Loucy (cell line): Measurements from ENCODE around the gene VSTM2B.
"Not testable (repeated sequence)": the region's sequence is repeated elsewhere in the genome, so short reads cannot be mapped to it uniquely, and the experiment has no call there.

Experiments
- H2AFZ ChIP-seq: fragments of 200-600 bp; sonication (generic); 2 replicates; pipeline ENCODE4 v1.6.0; 2016; ENCODE audit warnings: antibody characterized with exemption, mild to moderate bottlenecking, low read length, moderate library complexity
- H3F3A ChIP-seq: fragments of 200-600 bp; 2 replicates; pipeline ENCODE4 v1.6.0; 2016; ENCODE audit warnings: antibody characterized with exemption, low read depth, mild to moderate bottlenecking
- H3K27me3 ChIP-seq: fragments of 200-600 bp; sonication (generic); 2 replicates; pipeline ENCODE4 v1.6.1; 2014; ENCODE audit warnings: low read length, mild to moderate bottlenecking; ENCODE audit not compliant: insufficient read depth, poor library complexity, severe bottlenecking
- H3K36me3 ChIP-seq: fragments of 200-600 bp; sonication (generic); 2 replicates; pipeline ENCODE4 v1.6.1; 2016; ENCODE audit warnings: low read length; ENCODE audit not compliant: insufficient read depth
- H3K4me1 ChIP-seq: fragments of 200-600 bp; sonication (generic); 2 replicates; pipeline ENCODE4 v1.5.1; 2014; ENCODE audit warnings: low read length, mild to moderate bottlenecking; ENCODE audit not compliant: insufficient read depth, poor library complexity, severe bottlenecking
- H3K4me2 ChIP-seq: fragments of 200-600 bp; sonication (generic); 2 replicates; pipeline ENCODE4 v1.6.0; 2014; ENCODE audit warnings: antibody characterized with exemption, low read length, low read depth, mild to moderate bottlenecking; ENCODE audit not compliant: poor library complexity, severe bottlenecking
- H3K4me3 ChIP-seq: fragments of 200-600 bp; sonication (generic); 2 replicates; pipeline ENCODE4 v1.5.1; 2014; ENCODE audit warnings: low read length, mild to moderate bottlenecking, mixed read lengths; ENCODE audit not compliant: poor library complexity, severe bottlenecking
- H3K79me2 ChIP-seq: fragments of 200-600 bp; sonication (generic); 2 replicates; pipeline ENCODE4 v1.6.1; 2014; ENCODE audit warnings: low read length; ENCODE audit not compliant: insufficient read depth
- H3K9ac ChIP-seq: fragments of 200-600 bp; sonication (generic); 2 replicates; pipeline ENCODE4 v1.6.0; 2014; ENCODE audit warnings: mild to moderate bottlenecking, low read depth, low read length, moderate library complexity; ENCODE audit not compliant: poor library complexity, severe bottlenecking
- H3K9me2 ChIP-seq: fragments of 200-600 bp; sonication (generic); replicated peaks from 2 replicates; pipeline ENCODE4 v1.6.1; 2016; ENCODE audit warnings: low read depth, low read length, mixed read lengths
- H3K9me3 ChIP-seq: fragments of 200-600 bp; sonication (generic); 2 replicates; pipeline ENCODE4 v1.6.1; 2014; ENCODE audit warnings: mild to moderate bottlenecking, antibody characterized with exemption, low read length, low read depth; ENCODE audit not compliant: insufficient read depth
- H4K20me1 ChIP-seq: fragments of 200-600 bp; sonication (generic); 2 replicates; pipeline ENCODE4 v1.6.0; 2014; ENCODE audit warnings: antibody characterized with exemption, low read length, mild to moderate bottlenecking; ENCODE audit not compliant: insufficient read depth, poor library complexity, severe bottlenecking
- CTCF ChIP-seq: fragments of 200-600 bp; sonication (generic); conservative IDR thresholded peaks from 2 replicates; pipeline ENCODE4 v1.5.1; 2014; ENCODE audit warnings: mild to moderate bottlenecking, antibody characterized with exemption, low read length
- EZH2phosphoT487 ChIP-seq: fragments of 200-600 bp; IDR thresholded peaks from 2 replicates; pipeline ENCODE4 v1.6.1; 2018; ENCODE audit warnings: antibody characterized with exemption, mild to moderate bottlenecking, moderate library complexity, borderline replicate concordance

VSTM2B gene

GRCh38 chr19:29484876-29485275 is 40.9 kb upstream of the VSTM2B start:
- H3K4me3 ChIP-seq, result no peak overlapping the region
- H3K79me2 ChIP-seq, result no peaks in the 10 kb centered on the region
- no peaks in the 10 kb centered on the region for H3K36me3 ChIP-seq
- no peaks in the 10 kb centered on the region for H3K9me2 ChIP-seq
- H3K4me1 ChIP-seq, result no peaks in the 10 kb centered on the region
- H3K9ac ChIP-seq, result no peak overlapping the region
- H3K9me3 ChIP-seq, result peaks cover 9% of the 10 kb centered on the region; the same call in 1 of the 2 replicates
- H2AFZ ChIP-seq, result no peak overlapping the region
- H4K20me1 ChIP-seq, result no peaks in the 10 kb centered on the region
- H3F3A ChIP-seq, result no peaks in the 10 kb centered on the region
- no peak overlapping the region for H3K4me2 ChIP-seq
- no peaks in the 10 kb centered on the region for H3K27me3 ChIP-seq
- no peak for TF ChIP-seq CTCF
- TF ChIP-seq EZH2phosphoT487, result no peak

- no peaks in the 10 kb centered on the region for H3F3A ChIP-seq
- no peaks in the 10 kb centered on the region for H3K36me3 ChIP-seq
These were observed 40.5 kb upstream of the VSTM2B start for GRCh38 chr19:29485293-29485692.

GRCh38 chr19:29486961-29487360 is 38.8 kb upstream of the VSTM2B start:
- not testable (repeated sequence) for H3K4me1 ChIP-seq, H3K4me3 ChIP-seq, H3K9ac ChIP-seq, H3K27me3 ChIP-seq, H3F3A ChIP-seq, H4K20me1 ChIP-seq, H3K9me3 ChIP-seq, H3K4me2 ChIP-seq, H3K9me2 ChIP-seq, H3K36me3 ChIP-seq, H3K79me2 ChIP-seq, H2AFZ ChIP-seq

More at GRCh38 chr19:29485293-29485692, 40.5 kb upstream of the VSTM2B start:
- Histone ChIP-seq H3K9me3 (peaks cover 9% of the 10 kb centered on the region; the same call in 1 of the 2 replicates), H3K27me3 (no peaks in the 10 kb centered on the region), H3K9ac (no peak overlapping the region), H3K4me2 (no peak overlapping the region), H3K9me2 (no peaks in the 10 kb centered on the region), H3K4me3 (no peak overlapping the region), H4K20me1 (no peaks in the 10 kb centered on the region), H3K79me2 (no peaks in the 10 kb centered on the region), H2AFZ (no peak overlapping the region), H3K4me1 (no peaks in the 10 kb centered on the region)
- no peak for TF ChIP-seq EZH2phosphoT487

GRCh38 chr19:29487432-29487831 is 38.4 kb upstream of the VSTM2B start:
- Histone ChIP-seq H3K9me2 (no peaks in the 10 kb centered on the region), H3K79me2 (no peaks in the 10 kb centered on the region), H3K36me3 (no peaks in the 10 kb centered on the region), H3K9me3 (peaks cover 4% of the 10 kb centered on the region; the same call in 1 of the 2 replicates), H2AFZ (no peak overlapping the region), H3F3A (no peaks in the 10 kb centered on the region), H3K4me3 (no peak overlapping the region), H3K27me3 (no peaks in the 10 kb centered on the region), H3K4me2 (no peak overlapping the region), H4K20me1 (no peaks in the 10 kb centered on the region), H3K4me1 (no peaks in the 10 kb centered on the region), H3K9ac (no peak overlapping the region)
- no peak for TF ChIP-seq CTCF
- no peak for TF ChIP-seq EZH2phosphoT487
